ENCODE measurements around the gene PLCL2. TPM values are rescaled to one million over a fixed set of nuclear protein-coding genes. Genes with fewer than 3 reads are reported as not detected.
"Not testable (repeated sequence)": the region's sequence is repeated elsewhere in the genome, so short reads cannot be mapped to it uniquely, and the experiment has no call there.

PLCL2 gene
- total RNA-seq, 1 experiment from 2014 or later, result 0.92 TPM

GRCh38 chr3:16975083-16975482, 90.3 kb downstream of the PLCL2 start:
- no TSS peak for BruUV-seq (replicated peaks)
- intact Hi-C loops (cut with micrococcal nuclease; ENCODE audit: unreplicated experiment), result no loop called here

GRCh38 chr3:16978234-16978920, 93.6 kb downstream of the PLCL2 start:
- TF ChIP-seq EZH2 (IDR thresholded peaks at IDR 0.05; ENCODE audit: borderline replicate concordance, low read depth, low read length, poor library complexity, severe bottlenecking) (no peak), CTCF (conservative IDR thresholded peaks at IDR 0.05; ENCODE audit: low read depth, low read length) (no peak)
- intact Hi-C loops (cut with micrococcal nuclease; ENCODE audit: unreplicated experiment), result no loop called here
- CTCF ChIA-PET, result no interaction called here
- no peak for DNase-seq (ENCODE audit: low spot score)
- H3K27me3 ChIP-seq (replicated peaks; ENCODE audit: insufficient read depth, low read depth, low read length, poor library complexity), result no peaks in the 10 kb centered on the region
- no peaks in the 10 kb centered on the region for H3K4me1 ChIP-seq (ENCODE audit: insufficient read depth, low read length, poor library complexity, severe bottlenecking)
- H3K27ac ChIP-seq (ENCODE audit: low read depth, low read length, poor library complexity, severe bottlenecking), result no peak overlapping the region
- no peaks in the 10 kb centered on the region for H3K9me3 ChIP-seq (ENCODE audit: low read depth, low read length, poor library complexity, severe bottlenecking)
- BruUV-seq (replicated peaks), result no TSS peak
- POLR2A ChIA-PET (ENCODE audit: low non-redundant PET), result no interaction called here
- H3K36me3 ChIP-seq (ENCODE audit: insufficient read depth, low read length, poor library complexity, severe bottlenecking), result no peaks in the 10 kb centered on the region
- no peak overlapping the region for H3K4me3 ChIP-seq (ENCODE audit: low read depth, low read length, poor library complexity, severe bottlenecking)

More at GRCh38 chr3:16975083-16975482, 90.3 kb downstream of the PLCL2 start:
- no peak for DNase-seq (ENCODE audit: low spot score)
- ChIA-PET POLR2A (ENCODE audit: low non-redundant PET) (no interaction called here), CTCF (no interaction called here)
- Histone ChIP-seq H3K27me3 (replicated peaks; ENCODE audit: insufficient read depth, low read depth, low read length, poor library complexity) (no peaks in the 10 kb centered on the region), H3K27ac (ENCODE audit: low read depth, low read length, poor library complexity, severe bottlenecking) (no peak overlapping the region), H3K4me3 (ENCODE audit: low read depth, low read length, poor library complexity, severe bottlenecking) (no peak overlapping the region), H3K9me3 (ENCODE audit: low read depth, low read length, poor library complexity, severe bottlenecking) (no peaks in the 10 kb centered on the region), H3K4me1 (ENCODE audit: insufficient read depth, low read length, poor library complexity, severe bottlenecking) (no peaks in the 10 kb centered on the region), H3K36me3 (ENCODE audit: insufficient read depth, low read length, poor library complexity, severe bottlenecking) (no peaks in the 10 kb centered on the region)
- TF ChIP-seq CTCF (conservative IDR thresholded peaks at IDR 0.05; ENCODE audit: low read depth, low read length) (no peak), EZH2 (IDR thresholded peaks at IDR 0.05; ENCODE audit: borderline replicate concordance, low read depth, low read length, poor library complexity, severe bottlenecking) (no peak)

- DNase-seq (ENCODE audit: low spot score), result no peak
- H3K27ac ChIP-seq (ENCODE audit: low read depth, low read length, poor library complexity, severe bottlenecking), result no peak overlapping the region
- H3K27me3 ChIP-seq (replicated peaks; ENCODE audit: insufficient read depth, low read depth, low read length, poor library complexity), result no peaks in the 10 kb centered on the region
- no peaks in the 10 kb centered on the region for H3K36me3 ChIP-seq (ENCODE audit: insufficient read depth, low read length, poor library complexity, severe bottlenecking)
- H3K4me3 ChIP-seq (ENCODE audit: low read depth, low read length, poor library complexity, severe bottlenecking), result no peak overlapping the region
- H3K9me3 ChIP-seq (ENCODE audit: low read depth, low read length, poor library complexity, severe bottlenecking), result no peaks in the 10 kb centered on the region
- BruUV-seq (replicated peaks), result no TSS peak
- CTCF ChIA-PET, result no interaction called here
- intact Hi-C loops (cut with micrococcal nuclease; ENCODE audit: unreplicated experiment), result no loop called here
- H3K4me1 ChIP-seq (ENCODE audit: insufficient read depth, low read length, poor library complexity, severe bottlenecking), result no peaks in the 10 kb centered on the region
- POLR2A ChIA-PET (ENCODE audit: low non-redundant PET), result no interaction called here
- TF ChIP-seq CTCF (conservative IDR thresholded peaks at IDR 0.05; ENCODE audit: low read depth, low read length) (no peak), EZH2 (IDR thresholded peaks at IDR 0.05; ENCODE audit: borderline replicate concordance, low read depth, low read length, poor library complexity, severe bottlenecking) (no peak)
Measured at GRCh38 chr3:16978921-16979271, 94.1 kb downstream of the PLCL2 start.

GRCh38 chr3:16979769-16980515, 95.2 kb downstream of the PLCL2 start:
- BruUV-seq (replicated peaks); POLR2A ChIA-PET (ENCODE audit: low non-redundant PET); intact Hi-C loops (cut with micrococcal nuclease; ENCODE audit: unreplicated experiment): not testable (repeated sequence)

GRCh38 chr3:16980526-16980925, 95.8 kb downstream of the PLCL2 start:
- H3K4me1 ChIP-seq (ENCODE audit: insufficient read depth, low read length, poor library complexity, severe bottlenecking); H3K27me3 ChIP-seq (replicated peaks; ENCODE audit: insufficient read depth, low read depth, low read length, poor library complexity); CTCF ChIA-PET; POLR2A ChIA-PET (ENCODE audit: low non-redundant PET); intact Hi-C loops (cut with micrococcal nuclease; ENCODE audit: unreplicated experiment); H3K27ac ChIP-seq (ENCODE audit: low read depth, low read length, poor library complexity, severe bottlenecking); H3K9me3 ChIP-seq (ENCODE audit: low read depth, low read length, poor library complexity, severe bottlenecking); BruUV-seq (replicated peaks); DNase-seq (ENCODE audit: low spot score); H3K4me3 ChIP-seq (ENCODE audit: low read depth, low read length, poor library complexity, severe bottlenecking); H3K36me3 ChIP-seq (ENCODE audit: insufficient read depth, low read length, poor library complexity, severe bottlenecking): not testable (repeated sequence)

More at GRCh38 chr3:16979769-16980515, 95.2 kb downstream of the PLCL2 start:
- H3K9me3 ChIP-seq (ENCODE audit: low read depth, low read length, poor library complexity, severe bottlenecking); H3K36me3 ChIP-seq (ENCODE audit: insufficient read depth, low read length, poor library complexity, severe bottlenecking); H3K27me3 ChIP-seq (replicated peaks; ENCODE audit: insufficient read depth, low read depth, low read length, poor library complexity); H3K27ac ChIP-seq (ENCODE audit: low read depth, low read length, poor library complexity, severe bottlenecking); H3K4me1 ChIP-seq (ENCODE audit: insufficient read depth, low read length, poor library complexity, severe bottlenecking); H3K4me3 ChIP-seq (ENCODE audit: low read depth, low read length, poor library complexity, severe bottlenecking); CTCF ChIA-PET; DNase-seq (ENCODE audit: low spot score): not testable (repeated sequence)
